OCI-LY1 (cell line): ENCODE results near the gene C4BPB.
A peak's percentile ranks its signal among the peaks of the same experiment; 100 is the strongest.

ENCODE experiments used
- H2AFZ ChIP-seq: fragments of 200-600 bp; sonication (generic), shearing (Covaris generic); 2 replicates; pipeline ENCODE4 v1.6.0; 2014; ENCODE audit warnings: antibody characterized with exemption, mild to moderate bottlenecking, low read length
- H3F3A ChIP-seq: fragments of 200-600 bp; sonication (generic), shearing (Covaris generic); 2 replicates; pipeline ENCODE4 v1.6.0; 2014; ENCODE audit warnings: mild to moderate bottlenecking, antibody characterized with exemption, low read length, moderate library complexity; ENCODE audit not compliant: insufficient read depth
- H3K27ac ChIP-seq: fragments of 200-600 bp; sonication (generic); 2 replicates; pipeline ENCODE4 v1.5.1; 2014; ENCODE audit warnings: low read length, mixed run types, mild to moderate bottlenecking, low read depth; ENCODE audit not compliant: poor library complexity, severe bottlenecking
- H3K27me3 ChIP-seq: fragments of 200-600 bp; sonication (generic); 2 replicates; pipeline ENCODE4 v1.6.0; 2014; ENCODE audit warnings: antibody characterized with exemption, mild to moderate bottlenecking, low read length, moderate library complexity; ENCODE audit not compliant: insufficient read depth
- H3K36me3 ChIP-seq: fragments of 200-600 bp; sonication (generic); 2 replicates; pipeline ENCODE4 v1.6.1; 2014; ENCODE audit warnings: mild to moderate bottlenecking, antibody characterized with exemption, low read length, moderate library complexity, mixed read lengths; ENCODE audit not compliant: insufficient read depth
- H3K4me1 ChIP-seq: fragments of 200-600 bp; sonication (generic); 2 replicates; pipeline ENCODE4 v1.5.1; 2014; ENCODE audit warnings: mild to moderate bottlenecking, low read length, moderate library complexity; ENCODE audit not compliant: insufficient read depth, severe bottlenecking
- H3K4me2 ChIP-seq: fragments of 200-600 bp; sonication (generic), shearing (Covaris generic); 2 replicates; pipeline ENCODE4 v1.6.1; 2014; ENCODE audit warnings: low read length
- H3K4me3 ChIP-seq: fragments of 200-600 bp; sonication (generic); 2 replicates; pipeline ENCODE4 v1.5.1; 2014; ENCODE audit warnings: low read length, low read depth, mild to moderate bottlenecking, mixed read lengths; ENCODE audit not compliant: poor library complexity, severe bottlenecking
- H3K79me2 ChIP-seq: fragments of 200-600 bp; shearing (Covaris generic); 2 replicates; pipeline ENCODE4 v1.6.1; 2016; ENCODE audit warnings: mixed run types, low read length, mixed read lengths; ENCODE audit not compliant: insufficient read depth
- H3K9ac ChIP-seq: fragments of 200-600 bp; sonication (generic), shearing (Covaris generic); 2 replicates; pipeline ENCODE4 v1.6.1; 2014; ENCODE audit warnings: mild to moderate bottlenecking, low read length, mixed read lengths
- H3K9me2 ChIP-seq: fragments of 200-600 bp; sonication (generic), shearing (Covaris generic); 2 replicates; pipeline ENCODE4 v1.6.1; 2014; ENCODE audit warnings: low read depth, mild to moderate bottlenecking, low read length, mixed read lengths
- H3K9me3 ChIP-seq: fragments of 200-600 bp; shearing (Covaris generic); 2 replicates; pipeline ENCODE4 v1.6.1; 2014; ENCODE audit warnings: low read length, mixed read lengths
- H4K20me1 ChIP-seq: fragments of 200-600 bp; sonication (generic), shearing (Covaris generic); 2 replicates; pipeline ENCODE4 v1.6.0; 2016; ENCODE audit warnings: mild to moderate bottlenecking, low read length; ENCODE audit not compliant: insufficient read depth
- CTCF ChIP-seq: fragments of 200-600 bp; sonication (generic), shearing (Covaris generic); IDR thresholded peaks from 2 replicates; pipeline ENCODE4 v1.5.1; 2017; ENCODE audit warnings: mild to moderate bottlenecking, antibody characterized with exemption, low read length, moderate library complexity, mixed read lengths
- EZH2 ChIP-seq: fragments of 200-600 bp; sonication (generic), shearing (Covaris generic); IDR thresholded peaks from 2 replicates; pipeline ENCODE4 v1.8.0; 2017; ENCODE audit warnings: borderline replicate concordance, mixed run types, mild to moderate bottlenecking, antibody characterized with exemption, low read length, moderate library complexity, mixed read lengths

C4BPB gene

GRCh38 chr1:207045453-207045852 is 43.2 kb upstream of the C4BPB start:
- Histone ChIP-seq H3K36me3 (peaks cover 51% of the 10 kb centered on the region), H4K20me1 (no peaks in the 10 kb centered on the region; the same call in 1 of the 2 replicates), H3K27ac (no peak overlapping the region), H3K79me2 (peaks cover 39% of the 10 kb centered on the region), H3K9me3 (no peaks in the 10 kb centered on the region), H3K9me2 (no peaks in the 10 kb centered on the region), H3K9ac (no peak overlapping the region), H3K4me2 (no peak overlapping the region), H3K27me3 (no peaks in the 10 kb centered on the region), H3K4me3 (no peak overlapping the region), H3K4me1 (peaks cover 37% of the 10 kb centered on the region), H2AFZ (no peak overlapping the region), H3F3A (no peaks in the 10 kb centered on the region)
- no peak for TF ChIP-seq EZH2
- no peak for TF ChIP-seq CTCF

DNA sequence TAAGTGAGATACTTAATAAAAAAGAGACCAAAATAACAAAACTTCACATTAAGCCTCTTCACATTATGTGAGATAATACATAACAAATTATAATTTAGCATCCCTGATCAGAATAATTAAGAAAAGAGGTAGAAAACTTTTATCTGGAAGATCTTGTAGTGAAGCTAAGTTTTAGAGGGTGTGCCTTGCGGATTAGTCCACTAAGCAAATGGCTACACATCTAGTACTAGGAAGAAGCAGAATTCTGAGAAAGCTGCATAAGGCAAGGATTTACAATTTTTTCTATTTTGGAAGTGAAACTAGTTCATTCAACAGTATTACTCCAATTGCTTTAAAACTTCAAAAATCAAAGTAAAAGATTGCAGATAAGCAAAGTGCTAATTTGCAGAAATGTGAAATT is 41.2 kb upstream of the C4BPB start:
- Histone ChIP-seq H3K9me2 (no peaks in the 10 kb centered on the region), H3K27ac (no peak overlapping the region), H3K9ac (no peak overlapping the region), H3K36me3 (peaks cover 51% of the 10 kb centered on the region), H3F3A (peaks cover 5% of the 10 kb centered on the region; the same call in 1 of the 2 replicates), H3K79me2 (peaks cover 41% of the 10 kb centered on the region), H3K4me1 (peaks cover 52% of the 10 kb centered on the region), H3K9me3 (no peaks in the 10 kb centered on the region), H3K4me3 (no peak overlapping the region), H3K4me2 (peak overlapping the region; percentile 1; the same call in 1 of the 2 replicates), H3K27me3 (no peaks in the 10 kb centered on the region), H2AFZ (no peak overlapping the region), H4K20me1 (no peaks in the 10 kb centered on the region; the same call in 1 of the 2 replicates)
- TF ChIP-seq CTCF (no peak), EZH2 (no peak)

GRCh38 chr1:207048041-207048440 is 40.6 kb upstream of the C4BPB start:
- Histone ChIP-seq H4K20me1 (no peaks in the 10 kb centered on the region; the same call in 1 of the 2 replicates), H3K9ac (no peak overlapping the region), H3K9me3 (no peaks in the 10 kb centered on the region), H3K4me3 (no peak overlapping the region), H3K79me2 (peaks cover 41% of the 10 kb centered on the region), H3K36me3 (peaks cover 51% of the 10 kb centered on the region), H2AFZ (no peak overlapping the region), H3K4me2 (peak overlapping the region; percentile 23; the same call in 1 of the 2 replicates), H3K9me2 (no peaks in the 10 kb centered on the region), H3K27me3 (no peaks in the 10 kb centered on the region), H3F3A (peaks cover 5% of the 10 kb centered on the region; the same call in 1 of the 2 replicates), H3K27ac (no peak overlapping the region), H3K4me1 (peaks cover 53% of the 10 kb centered on the region)
- no peak for TF ChIP-seq EZH2
- TF ChIP-seq CTCF = no peak
